ENCODE data around the gene UBAC1.

DNA sequence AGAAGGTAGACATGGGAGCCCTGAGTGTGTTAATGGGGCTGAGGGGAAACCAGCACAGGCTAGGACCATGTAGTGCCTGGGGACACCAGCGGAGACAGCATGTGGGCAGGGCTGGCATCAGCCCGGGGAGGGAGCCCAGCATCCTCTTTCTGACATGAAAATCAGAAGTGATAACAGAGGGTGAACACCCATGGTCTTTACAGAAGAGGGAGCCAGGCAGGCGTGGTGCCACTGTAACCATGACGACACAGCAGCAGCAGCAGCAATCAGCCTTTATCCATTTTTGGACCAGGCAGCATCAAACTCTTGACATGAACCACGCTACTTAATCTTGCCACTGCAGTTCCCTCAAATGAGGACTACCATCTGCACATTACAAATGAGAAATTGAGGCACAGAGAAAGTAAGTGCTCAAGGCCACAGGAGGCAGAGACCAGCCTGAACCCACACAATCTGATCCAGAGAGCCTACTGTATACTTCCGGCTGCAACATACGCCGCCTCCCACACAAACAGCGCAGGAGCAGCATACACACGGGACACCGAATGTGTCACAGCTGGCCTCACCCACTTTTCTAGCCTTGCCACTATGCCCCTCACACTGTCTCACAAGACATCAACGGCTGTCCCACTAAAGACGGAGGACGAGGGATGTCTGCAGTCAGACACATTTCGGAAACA is 77.6 kb downstream of the UBAC1 start:
- TF ChIP-seq ESRRG (CRISPR knock-in tag; IDR thresholded peaks at IDR 0.05) = no peak
- TF ChIP-seq ZFP3 (CRISPR knock-in tag; IDR thresholded peaks at IDR 0.05) = no peak
- TF ChIP-seq CREB5 (CRISPR knock-in tag; IDR thresholded peaks at IDR 0.05; ENCODE audit: low read depth) = no peak
- TF ChIP-seq ISL1 (CRISPR knock-in tag; IDR thresholded peaks at IDR 0.05) = no peak
- TF ChIP-seq PPARA (CRISPR knock-in tag; IDR thresholded peaks at IDR 0.05; ENCODE audit: borderline replicate concordance) = no peak
- TF ChIP-seq SNAI2 (CRISPR knock-in tag; IDR thresholded peaks at IDR 0.05) = no peak
- no peak for TF ChIP-seq ARNTL (CRISPR knock-in tag; IDR thresholded peaks at IDR 0.05; ENCODE audit: borderline replicate concordance, low read depth)
- no peak for TF ChIP-seq RARB (CRISPR knock-in tag; IDR thresholded peaks at IDR 0.05)
- TF ChIP-seq, protein P1, sequence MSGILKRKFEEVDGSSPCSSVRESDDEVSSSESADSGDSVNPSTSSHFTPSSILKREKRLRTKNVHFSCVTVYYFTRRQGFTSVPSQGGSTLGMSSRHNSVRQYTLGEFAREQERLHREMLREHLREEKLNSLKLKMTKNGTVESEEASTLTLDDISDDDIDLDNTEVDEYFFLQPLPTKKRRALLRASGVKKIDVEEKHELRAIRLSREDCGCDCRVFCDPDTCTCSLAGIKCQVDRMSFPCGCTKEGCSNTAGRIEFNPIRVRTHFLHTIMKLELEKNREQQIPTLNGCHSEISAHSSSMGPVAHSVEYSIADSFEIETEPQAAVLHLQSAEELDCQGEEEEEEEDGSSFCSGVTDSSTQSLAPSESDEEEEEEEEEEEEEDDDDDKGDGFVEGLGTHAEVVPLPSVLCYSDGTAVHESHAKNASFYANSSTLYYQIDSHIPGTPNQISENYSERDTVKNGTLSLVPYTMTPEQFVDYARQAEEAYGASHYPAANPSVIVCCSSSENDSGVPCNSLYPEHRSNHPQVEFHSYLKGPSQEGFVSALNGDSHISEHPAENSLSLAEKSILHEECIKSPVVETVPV (CRISPR knock-in tag; IDR thresholded peaks at IDR 0.05) = no peak
- TF ChIP-seq POU6F1 (CRISPR knock-in tag; IDR thresholded peaks at IDR 0.05; ENCODE audit: borderline replicate concordance, low read depth) = no peak
- no peak for TF ChIP-seq OSR1 (CRISPR knock-in tag; IDR thresholded peaks at IDR 0.05)

All from SK-N-SH treated with all-trans-retinoic acid at 6 μM for 48 hours (cell line).